HFF-Myc (cell line): ENCODE data around the gene PRKAG2.
"Not testable (repeated sequence)": the region's sequence is repeated elsewhere in the genome, so short reads cannot be mapped to it uniquely, and the experiment has no call there.

ENCODE experiments used
- DNase-seq: peaks from one replicate; pipeline ENCODE4 v3.0.0-alpha.2; 2011; ENCODE audit warnings: low read depth; ENCODE audit errors: extremely low read depth
- H3K4me3 ChIP-seq: replicated peaks from 2 replicates; pipeline ENCODE4 v1.5.1; 2011; ENCODE audit warnings: low read depth, mild to moderate bottlenecking, control low read depth, low read length
- CTCF ChIP-seq: IDR thresholded peaks from 2 replicates; pipeline ENCODE4 v1.5.1; 2012; ENCODE audit warnings: mild to moderate bottlenecking, low read depth, low read length, control low read depth; ENCODE audit errors: missing control alignments

PRKAG2 gene

GRCh38 chr7:151827620-151828019 is 49.3 kb downstream of the PRKAG2 start:
- H3K4me3 ChIP-seq: no peak overlapping the region
- DNase-seq: no peak
- no peak for TF ChIP-seq CTCF

GRCh38 chr7:151826316-151826715 is 50.6 kb downstream of the PRKAG2 start:
- not testable (repeated sequence) for DNase-seq, H3K4me3 ChIP-seq

GRCh38 chr7:151825721-151826120 is 51.2 kb downstream of the PRKAG2 start:
- TF ChIP-seq CTCF: no peak
- no peak for DNase-seq
- no peak overlapping the region for H3K4me3 ChIP-seq

- TF ChIP-seq CTCF: no peak
- DNase-seq: no peak
- no peak overlapping the region for H3K4me3 ChIP-seq
Measured at GRCh38 chr7:151824373-151824933, 52.5 kb downstream of the PRKAG2 start.

- H3K4me3 ChIP-seq: no peak overlapping the region
- TF ChIP-seq CTCF: no peak
- no peak for DNase-seq
Measured at GRCh38 chr7:151823566-151824372, 53.1 kb downstream of the PRKAG2 start.

GRCh38 chr7:151822541-151823181 is 54.3 kb downstream of the PRKAG2 start:
- TF ChIP-seq CTCF: no peak
- H3K4me3 ChIP-seq: no peak overlapping the region
- no peak for DNase-seq

- no peak for DNase-seq
- no peak for TF ChIP-seq CTCF
- H3K4me3 ChIP-seq: no peak overlapping the region
Measured at GRCh38 chr7:151821806-151822540, 54.9 kb downstream of the PRKAG2 start.
